Measurements from ENCODE around the gene ZNF175.

DNA sequence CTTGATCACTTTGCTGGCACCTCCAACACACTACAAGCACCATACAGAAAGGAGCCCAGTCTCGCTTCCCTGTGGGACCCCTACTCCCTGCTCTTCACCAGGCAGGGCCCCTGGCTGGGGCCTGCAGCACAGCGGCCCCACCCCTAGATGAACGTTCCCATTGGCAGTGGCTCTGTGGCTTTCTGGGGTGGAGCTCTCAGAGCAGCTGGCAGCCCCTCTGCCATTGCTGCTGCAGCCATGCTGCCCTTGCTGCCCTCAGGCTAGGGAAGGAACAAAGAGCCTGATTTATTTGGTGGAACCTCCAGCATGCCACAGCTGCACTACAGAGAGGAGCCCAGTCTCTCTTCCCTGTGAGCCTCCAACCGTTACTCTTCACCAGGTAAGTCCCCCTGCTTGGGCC lies 45.4 kb upstream of the ZNF175 start:
- TF ChIP-seq, protein P1, sequence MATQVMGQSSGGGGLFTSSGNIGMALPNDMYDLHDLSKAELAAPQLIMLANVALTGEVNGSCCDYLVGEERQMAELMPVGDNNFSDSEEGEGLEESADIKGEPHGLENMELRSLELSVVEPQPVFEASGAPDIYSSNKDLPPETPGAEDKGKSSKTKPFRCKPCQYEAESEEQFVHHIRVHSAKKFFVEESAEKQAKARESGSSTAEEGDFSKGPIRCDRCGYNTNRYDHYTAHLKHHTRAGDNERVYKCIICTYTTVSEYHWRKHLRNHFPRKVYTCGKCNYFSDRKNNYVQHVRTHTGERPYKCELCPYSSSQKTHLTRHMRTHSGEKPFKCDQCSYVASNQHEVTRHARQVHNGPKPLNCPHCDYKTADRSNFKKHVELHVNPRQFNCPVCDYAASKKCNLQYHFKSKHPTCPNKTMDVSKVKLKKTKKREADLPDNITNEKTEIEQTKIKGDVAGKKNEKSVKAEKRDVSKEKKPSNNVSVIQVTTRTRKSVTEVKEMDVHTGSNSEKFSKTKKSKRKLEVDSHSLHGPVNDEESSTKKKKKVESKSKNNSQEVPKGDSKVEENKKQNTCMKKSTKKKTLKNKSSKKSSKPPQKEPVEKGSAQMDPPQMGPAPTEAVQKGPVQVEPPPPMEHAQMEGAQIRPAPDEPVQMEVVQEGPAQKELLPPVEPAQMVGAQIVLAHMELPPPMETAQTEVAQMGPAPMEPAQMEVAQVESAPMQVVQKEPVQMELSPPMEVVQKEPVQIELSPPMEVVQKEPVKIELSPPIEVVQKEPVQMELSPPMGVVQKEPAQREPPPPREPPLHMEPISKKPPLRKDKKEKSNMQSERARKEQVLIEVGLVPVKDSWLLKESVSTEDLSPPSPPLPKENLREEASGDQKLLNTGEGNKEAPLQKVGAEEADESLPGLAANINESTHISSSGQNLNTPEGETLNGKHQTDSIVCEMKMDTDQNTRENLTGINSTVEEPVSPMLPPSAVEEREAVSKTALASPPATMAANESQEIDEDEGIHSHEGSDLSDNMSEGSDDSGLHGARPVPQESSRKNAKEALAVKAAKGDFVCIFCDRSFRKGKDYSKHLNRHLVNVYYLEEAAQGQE (IDR thresholded peaks at IDR 0.05; ENCODE audit: insufficient read depth in 1 of 2, low read depth in 2 of 2, low read length in 2 of 2): no peak
- no peak for TF ChIP-seq POLR2AphosphoS5 (IDR thresholded peaks at IDR 0.05; ENCODE audit: low read depth, low read length)

Measured in PFSK-1 (cell line).